Endothelial cell of umbilical vein (primary cell): Measurements from ENCODE around the gene TAF15. TPM values are rescaled to one million over a fixed set of nuclear protein-coding genes. Genes with fewer than 3 reads are reported as not detected.

ENCODE experiments used
- BruUV-seq: library from RNA; stranded (reverse); fragments of 400-500 nt; replicated peaks from 2 replicates; lab custom pipeline; 2021; lab: Mats Ljungman, UMichigan
- CTCF ChIA-PET: fragments of 300-600, 350-600 bp; sonication (Branson Sonifier 250); formaldehyde crosslinking; loops from one replicate; lab custom pipeline; 2021; ENCODE audit warnings: antibody characterized with exemption, inconsistent platforms; lab: Charles Lee
- POLR2A ChIA-PET: fragments of 300-600, 350-600 bp; sonication (Branson Sonifier 250); formaldehyde crosslinking; loops from one replicate; lab custom pipeline; 2021; ENCODE audit warnings: antibody characterized with exemption, inconsistent platforms; lab: Charles Lee
- DNase-seq: peaks from one replicate; pipeline ENCODE4 v3.0.0-alpha.2; 2011; ENCODE audit warnings: low read depth, low spot score
- FAIRE-seq: peaks from 2 replicates; lab custom pipeline; 2011; peaks lifted over from hg19 to GRCh38; lab: Jason Lieb, UNC
- H2AFZ ChIP-seq: 2 replicates; pipeline ENCODE4 v1.6.0; 2012; ENCODE audit warnings: low read depth, low read length, control low read depth, inconsistent platforms
- H3K27ac ChIP-seq: 2 replicates; pipeline ENCODE4 v1.5.1; 2011; ENCODE audit warnings: low read depth, mild to moderate bottlenecking, control low read depth, low read length, moderate library complexity; ENCODE audit not compliant: insufficient read depth
- H3K27me3 ChIP-seq, 2 experiments: 2 replicates each; pipeline versions ENCODE4 v1.6.0 to v1.6.1; 2011; ENCODE audit warnings: low read length in 2 of 2, mixed read lengths in 1 of 2; ENCODE audit not compliant: control insufficient read depth in 2 of 2, insufficient read depth in 2 of 2
- H3K36me3 ChIP-seq, 2 experiments: 2 replicates in 1 of 2; 3 replicates in 1 of 2; pipeline ENCODE4 v1.5.1; 2011; ENCODE audit warnings: low read length in 2 of 2, mild to moderate bottlenecking in 1 of 2, moderate library complexity in 1 of 2; ENCODE audit not compliant: control insufficient read depth in 2 of 2, insufficient read depth in 2 of 2; ENCODE audit errors: extremely low read depth in 1 of 2
- H3K4me1 ChIP-seq: 3 replicates; pipeline ENCODE4 v1.5.1; 2011; ENCODE audit warnings: mild to moderate bottlenecking, low read length; ENCODE audit not compliant: control insufficient read depth, insufficient read depth; ENCODE audit errors: extremely low read depth
- H3K4me2 ChIP-seq: 2 replicates; pipeline ENCODE4 v1.6.1; 2011; ENCODE audit warnings: low read length, control low read depth, mixed read lengths; ENCODE audit not compliant: insufficient read depth
- H3K4me3 ChIP-seq, 3 experiments: fragments of 200-600 bp in 1 of 3; sonication (generic), shearing (Covaris generic) in 1 of 3; replicated peaks in 1 of 3; 2 replicates each; pipeline ENCODE4 v1.5.1; 2011 to 2016; ENCODE audit warnings: control low read depth in 3 of 3, low read length in 3 of 3, mild to moderate bottlenecking in 2 of 3, inconsistent platforms in 1 of 3, low read depth in 1 of 3, moderate library complexity in 1 of 3; ENCODE audit not compliant: insufficient read depth in 1 of 3
- H3K79me2 ChIP-seq: 2 replicates; pipeline ENCODE4 v1.6.0; 2012; ENCODE audit warnings: low read length, inconsistent platforms; ENCODE audit not compliant: control insufficient read depth, insufficient read depth
- H3K9ac ChIP-seq: replicated peaks from 2 replicates; pipeline ENCODE3; 2011; ENCODE audit warnings: low read length, control low read depth; ENCODE audit not compliant: insufficient read depth; ENCODE audit errors: extremely low read depth
- H3K9me1 ChIP-seq: replicated peaks from 3 replicates; pipeline ENCODE4 v1.6.0; 2011; ENCODE audit warnings: mild to moderate bottlenecking, low read length; ENCODE audit not compliant: control insufficient read depth, insufficient read depth; ENCODE audit errors: extremely low read depth
- H3K9me3 ChIP-seq: replicated peaks from 2 replicates; pipeline ENCODE4 v1.5.1; 2012; ENCODE audit warnings: low read length, inconsistent platforms; ENCODE audit not compliant: control insufficient read depth, insufficient read depth
- H4K20me1 ChIP-seq: replicated peaks from 2 replicates; pipeline ENCODE3; 2011; ENCODE audit warnings: mild to moderate bottlenecking, low read length; ENCODE audit not compliant: control insufficient read depth, insufficient read depth; ENCODE audit errors: extremely low read depth
- CTCF ChIP-seq, 2 donors: IDR thresholded peaks; 1 replicate in 1 of 2; 2 replicates in 1 of 2; pipeline ENCODE4 v1.5.1; 2011; ENCODE audit warnings: low read length in 2 of 2, mild to moderate bottlenecking in 2 of 2, moderate library complexity in 2 of 2, control low read depth in 1 of 2, inconsistent platforms in 1 of 2, low read depth in 1 of 2; ENCODE audit not compliant: insufficient read depth in 1 of 2; ENCODE audit errors: extremely low read depth in 1 of 2
- EZH2 ChIP-seq: IDR thresholded peaks from 2 replicates; pipeline ENCODE4 v1.6.1; 2012; ENCODE audit warnings: borderline replicate concordance, low read depth, mild to moderate bottlenecking, moderate library complexity, low read length, inconsistent platforms; ENCODE audit not compliant: severe bottlenecking
- FOS ChIP-seq: IDR thresholded peaks from 2 replicates; pipeline ENCODE4 v1.6.1; 2011; ENCODE audit warnings: mild to moderate bottlenecking, low read length, moderate library complexity, borderline replicate concordance; ENCODE audit not compliant: insufficient read depth
- GATA2 ChIP-seq: IDR thresholded peaks from 2 replicates; pipeline ENCODE4 v1.7.0; 2011; ENCODE audit warnings: low read depth, mild to moderate bottlenecking, moderate library complexity, mixed read lengths, low read length; ENCODE audit not compliant: insufficient read length, insufficient read depth
- JUN ChIP-seq: IDR thresholded peaks from 2 replicates; pipeline ENCODE4 v1.6.1; 2011; ENCODE audit warnings: borderline replicate concordance, low read depth; ENCODE audit not compliant: insufficient read length, insufficient read depth
- MAX ChIP-seq: IDR thresholded peaks from 2 replicates; pipeline ENCODE4 v1.6.1; 2011; ENCODE audit not compliant: insufficient read depth, insufficient read length
- MYC ChIP-seq: IDR thresholded peaks from one replicate; pipeline ENCODE4 v1.6.1; 2011; ENCODE audit warnings: mild to moderate bottlenecking, low read depth, low read length
- POLR2A ChIP-seq: IDR thresholded peaks from 2 replicates; pipeline ENCODE4 v1.6.1; 2012; ENCODE audit warnings: low read depth, mild to moderate bottlenecking, control low read depth, low read length
- POLR2AphosphoS5 ChIP-seq: IDR thresholded peaks from 2 replicates; pipeline ENCODE4 v1.6.1; 2012; ENCODE audit warnings: low read depth, mild to moderate bottlenecking, control low read depth, low read length, moderate library complexity; ENCODE audit not compliant: insufficient read depth
- dilution Hi-C: fragments of 300-500 bp; cut with MboI; formaldehyde crosslinking; loops from one replicate; pipeline ENCODE4 v1.15.0; 2019; ENCODE audit warnings: low sequenced_read_pairs; ENCODE audit not compliant: extremely low pct_ligation_motif_present
- intact Hi-C: fragments of 100-400 bp; cut with micrococcal nuclease; formaldehyde crosslinking; loops from one replicate; pipeline ENCODE4 v1.10.0; 2022
- polyA plus RNA-seq, 4 experiments: library from polyadenylated mRNA; depleted of rRNA in 3 of 4; stranded (reverse) in 3 of 4; unstranded in 1 of 4; fragments of >200 nt; gene quantifications; 2 replicates each; pipeline versions ENCODE4 v1.2.1 to v1.2.3, GENCODE V29; 2011 to 2012; ENCODE audit warnings: missing spikeins in 1 of 4
- total RNA-seq: library from RNA; stranded (reverse); gene quantifications from 2 replicates; pipeline ENCODE4 v1.2.3, GENCODE V29; 2021

TAF15 gene
- total and polyA plus RNA-seq, 2 donors (not counting 3 experiments of a cell fraction or from before 2014, with no cell fraction given), result 59.4 to 247 TPM

- H3K4me1 ChIP-seq, result peaks cover 5% of the 10 kb centered on the region
- H4K20me1 ChIP-seq, result no peaks in the 10 kb centered on the region
- no peak overlapping the region for H3K4me2 ChIP-seq
- FAIRE-seq, result no peak
- no peak overlapping the region for H2AFZ ChIP-seq
- no peak for DNase-seq
- no peak overlapping the region for H3K27ac ChIP-seq
- no peaks in the 10 kb centered on the region for H3K9me3 ChIP-seq
- no peaks in the 10 kb centered on the region for H3K36me3 ChIP-seq
- intact Hi-C loops, result no loop called here
- dilution Hi-C loops, result no loop called here
- no TSS peak for BruUV-seq
- H3K27me3 ChIP-seq, result peaks cover 10 to 19% of the 10 kb centered on the region in 2 experiments
- TF ChIP-seq POLR2AphosphoS5 (no peak), MYC (no peak), FOS (no peak), JUN (no peak), GATA2 (no peak), CTCF (IDR thresholded peaks at IDR 0.05; ENCODE audit: extremely low read depth in 1 of 2, insufficient read depth in 1 of 2, low read depth in 1 of 2, low read length in 2 of 2) (no peak), MAX (no peak), POLR2A (no peak), EZH2 (no peak)
- ChIA-PET CTCF (interaction anchor here (0.6 to 4.5 kb wide), 4 partner anchors 10 to 14 kb away, joined by 3 to 33 read pairs (median 8); no protein-coding TSS in a partner anchor), POLR2A (no interaction called here)
- no peaks in the 10 kb centered on the region for H3K9me1 ChIP-seq
- no peak overlapping the region for H3K4me3 ChIP-seq
- H3K79me2 ChIP-seq, result no peaks in the 10 kb centered on the region
- H3K9ac ChIP-seq, result no peak overlapping the region
Measured at GRCh38 chr17:35778641-35779196, 30.6 kb upstream of the TAF15 start.
